ENCODE measurements around the gene FNIP2. TPM values are rescaled to one million over a fixed set of nuclear protein-coding genes. Genes with fewer than 3 reads are reported as not detected.

Gene FNIP2
- total and polyA plus RNA-seq, 9 of the 15 experiments (the other 6 are each of a cell fraction or from before 2014, with no cell fraction given) = 1.7 to 15.5 (median 8.3) TPM

- Histone ChIP-seq H3K79me2 (ENCODE audit: control insufficient read depth, insufficient read depth, low read length) (no peaks in the 10 kb centered on the region), H3K9me1 (ENCODE audit: control insufficient read depth, insufficient read depth, low read length) (no peaks in the 10 kb centered on the region), H3K4me1 (replicated peaks in 1 of 2; ENCODE audit: control insufficient read depth in 2 of 2, insufficient read depth in 2 of 2, low read length in 2 of 2) (no peaks in the 10 kb centered on the region; a peak in 1 of 5 replicates), H3K4me3 (no peak overlapping the region), H2AFZ (ENCODE audit: low read depth, low read length) (no peak overlapping the region), H3K27me3 (ENCODE audit: control insufficient read depth in 2 of 2, insufficient read depth in 2 of 2, low read length in 2 of 2) (no peaks in the 10 kb centered on the region), H3K36me3 (ENCODE audit: control insufficient read depth, insufficient read depth, low read length) (no peaks in the 10 kb centered on the region), H3K4me2 (ENCODE audit: insufficient read depth, low read length) (no peak overlapping the region), H3K27ac (ENCODE audit: extremely low read depth, low read depth, low read length) (no peak overlapping the region), H3K9ac (ENCODE audit: insufficient read depth in 1 of 2, low read depth in 2 of 2, low read length in 2 of 2) (no peak overlapping the region), H3K9me3 (replicated peaks; ENCODE audit: control insufficient read depth, insufficient read depth, low read depth, low read length) (peaks cover 3% of the 10 kb centered on the region; the same call in 1 of the 2 replicates), H4K20me1 (replicated peaks; ENCODE audit: control insufficient read depth, insufficient read depth, low read length) (no peaks in the 10 kb centered on the region)
- intact Hi-C loops (cut with micrococcal nuclease) = no loop called here
- in situ Hi-C loops (cut with MboI) = no loop called here
- ATAC-seq = no peak
- ChIA-PET CTCF (ENCODE audit: low intra/inter-chr PET ratio) (no interaction called here), POLR2A (no interaction called here)
- DNase-seq (ENCODE audit: extremely low read depth in 1 of 4, low spot score in 3 of 4) = no peak
- BruUV-seq (replicated peaks) = no TSS peak
- no peak for FAIRE-seq
- no peak for TF ChIP-seq KLF1 (tag; IDR thresholded peaks at IDR 0.05)
- no peak for TF ChIP-seq HBP1 (CRISPR knock-in tag; IDR thresholded peaks at IDR 0.05)
- TF ChIP-seq TARDBP (IDR thresholded peaks at IDR 0.05) = no peak
- TF ChIP-seq CHCHD3 (CRISPR knock-in tag; IDR thresholded peaks at IDR 0.05) = no peak
- TF ChIP-seq CBFB (CRISPR knock-in tag; IDR thresholded peaks at IDR 0.05) = no peak
- TF ChIP-seq JUNB (CRISPR knock-in tag; conservative IDR thresholded peaks at IDR 0.05) = no peak
- no peak for TF ChIP-seq JUND (IDR thresholded peaks at IDR 0.05; ENCODE audit: borderline replicate concordance, low read depth, low read length)
- TF ChIP-seq JUND (tag; IDR thresholded peaks at IDR 0.05; ENCODE audit: borderline replicate concordance, low read depth, low read length) = no peak
- no peak for TF ChIP-seq ZNF655 (CRISPR knock-in tag; IDR thresholded peaks at IDR 0.05)
- TF ChIP-seq DIDO1 (tag; IDR thresholded peaks at IDR 0.05; ENCODE audit: low read depth) = no peak
- no peak for TF ChIP-seq NUFIP1 (IDR thresholded peaks at IDR 0.05; ENCODE audit: partially characterized antibody)
- TF ChIP-seq ZNF3 (CRISPR knock-in tag; IDR thresholded peaks at IDR 0.05) = no peak
- TF ChIP-seq ZSCAN29 (IDR thresholded peaks at IDR 0.05) = no peak
- TF ChIP-seq TEAD4 (IDR thresholded peaks at IDR 0.05; ENCODE audit: low read length) = no peak
- TF ChIP-seq TEAD4 (CRISPR knock-in tag; IDR thresholded peaks at IDR 0.05; ENCODE audit: borderline replicate concordance) = no peak
- no peak for TF ChIP-seq ATF2 (CRISPR knock-in tag; IDR thresholded peaks at IDR 0.05)
- WGBS (ENCODE audit: insufficient coverage, low coverage, missing lambda C conversion rate) = 12% methylated on average over 3 of the region's 3 CpGs
Observed at GRCh38 chr4:158946825-158947224, 178.0 kb downstream of the FNIP2 start.

Measured in K562 (cell line).